Breast epithelium (tissue), 3 donors: ENCODE measurements around the gene PDE6A.
"Not testable (repeated sequence)": the region's sequence is repeated elsewhere in the genome, so short reads cannot be mapped to it uniquely, and the experiment has no call there.

Source experiments
- CTCF ChIP-seq, 3 donors: fragments of 450-650 bp; IDR thresholded peaks; one replicate each; pipeline ENCODE4 v1.5.1; 2016 to 2017; ENCODE audit warnings: antibody characterized with exemption in 3 of 3, mild to moderate bottlenecking in 3 of 3, moderate library complexity in 3 of 3
- POLR2AphosphoS5 ChIP-seq, 3 donors: sonication (generic); formaldehyde crosslinking; IDR thresholded peaks; one replicate each; pipeline ENCODE4 v1.6.1; 2017; ENCODE audit warnings: antibody characterized with exemption in 3 of 3

GRCh38 chr5:149858481-149858880, 86.1 kb downstream of the PDE6A start:
- not testable (repeated sequence) for TF ChIP-seq CTCF, POLR2AphosphoS5 (IDR thresholded peaks at IDR 0.05)
